PC-3 (cell line): Measurements from ENCODE around the gene KSR2.

Experiments
- CTCF ChIP-seq: fragments of 300-600 bp; sonication (generic); conservative IDR thresholded peaks from 2 replicates; pipeline ENCODE4 v1.5.1; 2017; ENCODE audit warnings: antibody characterized with exemption, low read depth, mild to moderate bottlenecking, low read length
- EZH2 ChIP-seq: fragments of 300-600 bp; sonication (generic); IDR thresholded peaks from one replicate; pipeline ENCODE4 v1.6.1; 2017; ENCODE audit warnings: antibody characterized with exemption, mild to moderate bottlenecking, low read length; ENCODE audit not compliant: unreplicated experiment

DNA sequence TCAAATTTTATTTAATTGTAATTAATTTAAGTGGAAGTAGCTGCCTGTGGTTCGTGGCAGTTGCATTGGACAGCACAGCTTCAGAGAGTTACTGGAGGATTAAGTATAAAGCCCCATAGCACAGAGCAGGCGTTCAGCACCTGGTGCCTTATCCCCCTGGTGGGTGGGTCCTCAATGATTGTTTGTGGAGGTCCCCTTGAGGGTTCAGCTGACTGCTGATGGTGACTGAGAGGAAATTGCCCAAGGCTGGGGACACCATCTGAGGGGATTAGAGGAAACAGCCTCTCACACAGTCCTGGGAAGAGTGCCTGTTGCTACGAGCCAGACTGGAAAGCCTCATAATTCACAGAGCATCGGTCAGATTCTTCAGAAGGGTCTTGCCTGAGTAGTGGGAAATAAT is 524.0 kb downstream of the KSR2 start:
- no peak for TF ChIP-seq CTCF
- no peak for TF ChIP-seq EZH2
